HG03135 (cell line): ENCODE results near the gene ATP8B4.

Source experiments
- ATAC-seq: cut with Tn5 transposase; IDR thresholded peaks from one replicate; pipeline ENCODE4 v1.9.1; 2021; ENCODE audit warnings: mild to moderate bottlenecking, moderate library complexity; ENCODE audit not compliant: unreplicated experiment

Gene ATP8B4

DNA sequence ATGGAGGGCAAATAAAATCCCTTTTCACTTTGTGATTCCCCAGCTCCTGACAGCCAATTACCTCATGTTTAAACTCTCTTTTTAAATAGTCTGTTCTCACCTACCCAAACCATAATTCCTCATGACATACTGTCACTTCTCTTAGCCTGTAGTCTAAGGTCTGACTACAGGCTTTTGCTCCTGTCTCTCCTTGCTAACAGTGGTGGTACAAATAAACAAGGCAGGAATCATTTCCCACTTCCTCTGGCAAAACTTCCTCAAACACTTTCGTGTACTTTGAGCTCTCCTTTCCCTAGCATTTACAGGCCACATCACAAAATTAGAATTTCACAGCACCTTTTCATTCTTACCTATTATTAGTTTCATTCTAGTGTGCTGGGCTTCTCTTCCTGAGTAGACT is 51.8 kb downstream of the ATP8B4 start:
- ATAC-seq, result no peak

DNA sequence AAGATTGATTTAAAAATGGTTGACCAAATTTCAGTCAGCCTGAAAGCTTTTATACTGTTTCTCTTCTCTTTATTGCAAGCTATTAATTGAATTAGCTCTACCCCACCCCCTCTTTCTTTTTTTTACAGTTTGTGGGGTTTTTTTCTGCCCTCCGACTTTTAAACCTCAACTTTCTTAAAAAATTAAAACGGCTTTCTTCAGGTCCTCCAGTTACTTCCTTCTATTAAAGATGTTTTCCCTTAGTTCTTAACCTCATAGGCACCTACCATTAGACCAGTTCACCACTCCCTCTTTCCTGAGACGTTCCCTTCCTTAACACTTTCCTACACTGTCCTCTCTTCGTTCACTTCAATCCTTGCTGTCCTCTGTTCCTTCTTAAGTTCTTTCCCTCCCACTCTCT is 52.4 kb downstream of the ATP8B4 start:
- no peak for ATAC-seq

DNA sequence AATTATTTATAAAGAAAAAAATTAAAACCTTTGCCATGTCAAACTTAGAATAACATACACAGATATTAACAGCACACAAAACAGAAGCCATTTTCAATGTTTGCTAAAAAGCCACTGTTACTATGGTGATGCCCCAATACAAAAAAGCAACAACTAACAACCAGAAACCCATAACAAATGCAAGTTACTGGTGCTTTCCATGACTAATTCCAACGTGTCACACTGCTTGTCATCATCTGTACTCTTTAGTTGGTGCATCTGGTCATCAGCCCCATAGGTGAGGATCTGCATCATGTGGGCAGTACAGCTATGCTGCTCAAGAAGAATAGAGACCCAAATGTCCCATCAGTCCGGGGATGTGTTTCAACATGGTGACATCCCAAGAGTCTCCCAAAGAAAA is 52.8 kb downstream of the ATP8B4 start:
- ATAC-seq, result no peak

DNA sequence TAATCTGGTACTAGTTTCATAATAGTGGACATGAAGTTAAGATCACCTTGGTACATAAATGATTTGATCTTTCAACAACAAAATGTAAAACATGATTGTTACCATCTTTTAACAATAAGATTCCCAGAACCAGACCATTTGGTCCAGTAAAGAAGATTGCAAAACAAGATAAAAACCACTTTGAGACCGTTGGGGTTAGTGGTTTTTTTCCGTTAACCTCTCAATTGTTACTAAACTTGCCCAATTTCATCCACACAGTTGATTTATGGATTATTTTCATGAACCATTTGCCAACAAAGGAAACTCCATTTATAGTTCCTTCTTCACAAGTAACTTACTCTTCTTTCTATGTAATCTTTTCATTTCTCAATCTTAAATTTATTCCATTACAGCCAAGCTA is 53.8 kb downstream of the ATP8B4 start:
- no peak for ATAC-seq

DNA sequence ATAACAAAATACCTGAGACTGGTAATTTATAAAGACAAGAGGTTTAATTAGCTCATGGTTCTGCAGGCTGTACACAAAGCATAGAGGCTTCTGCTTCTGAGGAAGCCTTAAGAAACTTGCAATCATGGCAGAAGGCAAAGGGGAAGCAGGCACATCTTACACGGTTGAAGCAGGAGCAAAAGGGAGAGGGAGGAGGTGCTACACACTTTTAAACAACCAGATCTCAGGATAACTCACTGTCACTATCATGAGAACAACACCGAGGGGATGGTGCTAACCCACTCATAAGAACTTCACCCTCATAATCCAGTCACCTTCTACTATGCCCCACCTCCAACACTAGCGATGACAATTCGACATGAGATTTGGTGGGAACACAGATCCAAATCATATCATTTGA is 54.4 kb downstream of the ATP8B4 start:
- no peak for ATAC-seq

DNA sequence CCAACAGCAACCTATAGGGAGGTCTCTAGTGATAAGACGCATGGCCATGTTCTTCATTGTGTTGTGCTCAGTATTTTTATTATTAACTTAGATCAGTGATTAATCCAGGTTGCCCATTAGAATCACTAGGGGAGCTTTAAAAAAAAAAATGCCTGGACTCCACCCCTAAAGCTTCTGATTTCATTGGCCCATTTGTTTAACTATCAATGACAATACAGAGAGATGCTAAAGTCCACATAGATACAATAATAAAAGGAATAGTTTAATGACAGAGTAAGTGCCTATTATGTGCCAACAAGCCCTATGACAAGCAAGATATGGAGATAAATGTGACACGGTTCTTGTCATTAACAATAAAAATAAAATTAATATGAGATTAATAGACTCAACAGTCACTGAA is 55.8 kb downstream of the ATP8B4 start:
- ATAC-seq, result no peak

DNA sequence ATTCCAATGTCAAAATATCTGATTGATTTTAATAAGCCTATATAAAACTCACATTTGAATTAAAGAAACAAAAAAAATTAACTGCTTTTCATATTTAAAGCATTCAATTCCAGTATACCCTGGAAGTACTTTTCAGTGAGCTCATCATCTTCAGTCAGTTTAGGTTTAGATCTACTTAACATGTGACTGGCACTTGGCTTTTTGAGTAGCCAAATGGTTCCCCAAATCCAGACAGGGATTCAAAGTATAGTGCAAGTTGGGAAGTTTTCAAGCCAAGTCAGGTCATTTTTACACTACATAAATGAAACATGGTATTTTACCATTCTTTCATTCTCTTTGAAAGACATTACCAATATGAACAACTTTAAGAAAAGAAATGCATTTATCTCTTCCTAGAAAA is 57.5 kb downstream of the ATP8B4 start:
- ATAC-seq, result no peak

DNA sequence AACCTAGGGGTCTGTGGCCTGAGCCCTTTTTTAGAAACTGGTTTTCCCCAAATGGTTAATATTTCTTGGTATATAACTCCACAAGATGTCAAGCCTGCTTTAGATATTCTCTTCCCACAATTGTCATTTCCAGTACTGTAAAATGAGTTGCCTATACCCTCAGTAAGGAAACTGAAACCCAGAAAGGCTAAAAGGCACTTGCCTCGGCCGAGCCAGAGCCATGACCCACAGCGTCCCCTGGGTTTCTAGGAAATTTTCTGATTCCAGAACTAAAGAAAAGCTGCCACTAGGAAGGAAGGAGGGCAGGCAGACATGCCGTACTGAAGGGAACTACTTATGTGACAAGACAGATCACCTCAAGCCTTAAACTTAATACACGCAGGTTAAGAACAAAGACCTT is 59.1 kb downstream of the ATP8B4 start:
- ATAC-seq, result no peak

DNA sequence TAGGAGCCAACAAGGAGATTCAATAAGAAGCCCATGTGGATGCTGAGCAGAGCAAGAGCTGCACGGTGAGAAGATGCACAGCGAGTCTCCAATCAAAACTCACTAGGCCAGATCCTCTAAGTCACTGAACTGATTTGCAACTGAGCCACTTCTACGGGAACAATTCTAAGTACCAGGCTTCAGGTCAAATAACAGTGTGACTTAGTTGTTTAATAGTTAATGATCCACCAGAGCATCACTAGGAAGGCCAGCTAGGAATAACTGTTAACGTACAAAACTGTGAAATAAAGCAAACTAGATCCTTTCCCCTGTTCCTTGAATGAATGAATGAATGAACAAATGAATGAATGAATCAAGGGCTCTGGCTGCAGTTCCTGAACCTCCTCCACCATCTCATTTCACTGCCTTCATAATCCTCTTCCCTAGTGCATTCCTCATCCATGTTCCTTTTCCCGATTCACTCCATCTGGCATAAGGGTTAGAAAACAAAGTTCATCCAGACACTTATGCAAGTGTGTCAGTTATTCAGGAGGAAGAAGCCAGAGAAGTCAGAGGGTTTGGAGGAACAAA is 59.7 kb downstream of the ATP8B4 start:
- ATAC-seq, result no peak

DNA sequence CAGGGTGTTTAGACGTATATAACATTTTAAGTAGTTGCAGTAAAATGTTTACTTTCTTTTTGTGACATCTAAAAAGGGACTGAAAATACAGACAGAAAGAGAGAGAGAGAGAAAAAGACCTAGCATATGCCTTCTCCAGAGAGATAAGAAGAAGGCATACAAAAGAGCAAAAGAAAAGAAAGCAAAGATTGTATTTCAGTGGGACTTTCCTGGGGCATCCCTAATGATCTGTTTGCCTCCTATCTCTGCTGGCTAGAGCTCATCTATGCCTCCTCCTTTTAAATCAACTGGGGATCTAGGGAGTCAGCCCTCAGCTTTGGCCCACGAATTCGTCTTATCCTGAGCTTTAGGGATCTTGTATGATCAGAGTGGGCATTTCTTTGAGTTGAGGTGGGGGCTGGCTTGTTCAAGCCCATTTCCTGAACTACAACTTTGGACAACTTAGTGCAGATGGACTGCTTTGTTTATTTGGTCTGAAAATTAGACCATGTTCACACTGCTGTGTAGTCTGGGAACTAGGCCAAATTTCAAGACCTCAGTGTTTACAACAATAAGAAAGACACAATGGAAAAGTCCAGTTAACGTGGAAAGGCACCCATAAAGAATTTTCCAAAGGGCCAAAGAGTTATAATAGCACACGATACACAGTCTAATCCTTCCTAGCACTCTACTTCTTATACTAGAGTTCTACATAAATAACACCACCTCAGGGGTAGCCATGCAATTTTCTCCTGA is 61.0 kb downstream of the ATP8B4 start:
- ATAC-seq, result no peak

DNA sequence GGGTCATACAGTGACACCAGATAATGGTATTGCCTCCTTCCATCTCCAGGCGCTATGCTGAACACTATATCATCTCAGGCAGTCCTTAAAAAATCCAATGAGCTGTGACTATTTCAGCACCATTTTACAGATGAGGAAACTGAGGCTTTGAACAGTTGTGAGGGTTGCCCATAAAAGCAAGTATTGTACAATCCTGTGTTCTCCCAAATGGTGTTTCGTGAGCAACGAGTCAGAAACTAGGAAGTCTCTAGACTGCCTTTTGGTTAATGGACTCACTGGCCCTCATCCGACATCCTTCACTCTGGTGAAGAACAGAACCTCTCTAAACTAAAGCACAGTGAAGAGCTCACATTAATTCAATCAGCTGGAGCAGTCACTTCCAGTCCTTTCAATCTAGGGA is 61.8 kb downstream of the ATP8B4 start:
- no peak for ATAC-seq

DNA sequence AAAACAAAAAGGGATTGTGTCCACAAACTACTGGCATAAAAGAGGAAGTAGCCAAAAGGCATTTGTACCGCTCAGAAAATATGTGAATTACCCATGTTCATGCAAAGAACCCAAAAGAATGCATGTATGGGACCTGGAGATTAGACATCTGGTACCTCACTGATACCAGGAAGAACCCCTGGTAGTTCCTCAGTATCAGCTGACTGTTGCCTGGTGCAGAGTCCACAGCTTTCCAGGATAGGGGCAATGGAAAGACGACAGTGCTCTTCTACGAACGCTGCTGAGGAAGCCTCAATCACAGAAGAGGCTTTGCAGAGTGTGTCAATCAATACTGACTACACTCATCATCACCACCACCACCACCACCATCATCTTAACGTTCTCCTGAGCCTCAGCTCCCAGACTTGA is 63.3 kb downstream of the ATP8B4 start:
- no peak for ATAC-seq

DNA sequence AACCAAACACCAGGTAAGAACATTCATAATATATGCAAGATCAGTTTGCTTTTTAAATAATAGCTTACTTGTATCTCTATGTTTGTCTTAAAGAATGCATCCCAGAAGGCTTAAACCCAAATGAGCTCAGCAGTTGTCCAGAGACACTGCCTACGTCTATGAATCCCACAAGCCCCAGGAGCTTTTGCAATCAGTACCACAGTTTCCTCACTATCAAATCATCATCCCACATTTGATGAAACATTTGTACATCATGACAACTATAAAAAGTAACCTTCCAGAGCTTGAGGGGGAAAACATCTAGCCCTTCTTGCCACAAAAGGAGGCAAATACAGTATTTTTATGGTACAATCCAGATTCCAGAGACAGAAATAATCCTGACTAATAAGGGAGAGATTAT is 63.7 kb downstream of the ATP8B4 start:
- ATAC-seq, result no peak

DNA sequence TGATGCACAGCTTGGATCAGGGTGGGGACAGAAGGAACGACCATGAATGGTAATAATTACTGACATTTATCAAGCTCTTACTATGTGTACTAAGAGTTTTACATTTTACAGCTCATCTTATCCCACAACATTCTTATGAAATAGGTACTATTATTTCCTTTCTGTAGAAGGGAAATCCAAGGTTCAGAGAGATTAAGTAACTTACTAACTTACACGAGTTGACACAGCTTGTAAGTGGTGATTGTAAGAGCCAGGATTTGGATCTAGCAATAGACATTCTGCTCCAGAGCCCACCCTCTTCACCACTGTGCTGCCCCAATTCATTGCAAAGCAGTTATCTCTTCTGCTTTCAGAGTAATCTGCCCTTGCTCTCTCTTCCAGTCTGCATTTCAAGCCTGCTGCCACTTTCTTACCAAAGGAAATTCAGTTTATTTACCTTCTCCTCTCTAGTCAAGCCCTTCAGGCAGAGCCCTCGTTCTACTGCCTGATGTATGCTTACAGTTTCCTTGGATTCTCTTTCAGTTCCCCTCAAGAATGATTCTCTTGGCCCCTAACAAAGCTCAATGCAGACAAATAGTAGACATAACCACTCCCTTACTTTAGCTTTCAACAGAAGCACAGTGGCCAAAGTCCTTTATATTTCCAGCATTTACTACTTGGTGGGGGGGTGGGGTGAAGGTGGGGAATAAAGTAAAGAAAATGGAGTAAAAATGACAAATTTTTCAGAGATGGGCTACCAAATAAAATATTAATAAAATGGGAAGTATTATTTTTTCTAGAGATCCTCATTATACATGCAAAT is 65.8 kb downstream of the ATP8B4 start:
- no peak for ATAC-seq

DNA sequence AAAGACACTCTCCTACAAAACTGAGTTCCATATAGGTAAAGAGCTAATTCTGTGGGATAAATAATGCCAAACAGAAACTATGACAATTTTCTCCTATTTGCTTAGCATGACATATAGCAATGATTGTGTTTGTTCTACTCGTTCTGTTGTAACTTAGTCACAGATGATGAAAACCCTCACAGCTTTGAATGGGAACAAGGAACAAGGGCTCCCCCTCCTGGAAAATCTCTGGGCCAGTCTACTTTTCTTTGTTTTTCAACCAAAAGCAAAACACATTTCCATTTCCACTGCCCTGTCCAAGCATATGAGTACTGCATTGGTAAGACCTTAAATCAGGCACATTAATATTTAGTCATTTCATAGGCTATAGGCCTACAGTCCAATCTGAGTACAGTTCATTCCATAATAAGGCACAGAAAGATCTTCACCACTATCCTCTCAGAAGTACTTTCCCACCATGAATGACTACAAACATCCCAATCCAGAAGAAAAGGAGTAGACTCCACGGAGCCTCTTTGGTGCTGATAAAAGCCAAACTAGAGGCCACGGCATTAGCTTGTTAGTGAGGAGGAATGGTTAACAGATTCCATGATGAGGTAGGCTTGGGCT is 67.1 kb downstream of the ATP8B4 start:
- ATAC-seq, result no peak

DNA sequence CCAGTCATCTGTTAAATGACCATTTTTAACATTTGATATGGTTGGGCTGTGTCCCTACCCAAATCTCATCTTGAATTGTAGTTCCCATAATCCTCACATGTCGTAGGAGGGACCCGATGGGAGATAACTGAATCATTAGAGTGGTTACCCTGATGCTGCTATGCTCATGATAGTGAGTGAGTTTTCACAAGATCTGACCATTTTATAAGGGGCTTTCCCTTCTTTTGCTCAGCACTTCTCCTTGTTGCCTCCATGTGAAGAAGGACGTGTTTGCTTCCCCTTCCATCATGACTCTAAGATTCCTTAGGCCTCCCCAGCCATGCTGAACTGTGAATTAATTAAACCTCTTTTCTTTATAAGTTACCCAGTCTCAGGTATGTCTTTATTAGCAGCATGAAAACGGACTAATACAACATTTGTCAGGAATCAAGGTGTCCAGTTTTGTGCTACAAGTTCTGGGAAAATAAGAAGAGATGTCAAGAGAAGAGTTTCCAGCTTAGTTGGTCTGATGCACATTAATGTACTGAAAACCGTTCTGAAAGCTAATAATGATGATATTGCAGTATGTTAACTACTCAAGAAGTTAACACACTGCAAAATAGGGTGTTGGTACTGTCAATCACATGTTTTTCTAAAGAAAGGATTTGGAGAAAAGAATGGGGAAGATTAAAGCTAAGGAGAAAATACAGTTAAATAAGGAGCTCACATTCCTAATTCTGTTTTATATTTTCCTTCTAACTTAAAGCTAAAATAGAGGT is 67.9 kb downstream of the ATP8B4 start:
- no peak for ATAC-seq

DNA sequence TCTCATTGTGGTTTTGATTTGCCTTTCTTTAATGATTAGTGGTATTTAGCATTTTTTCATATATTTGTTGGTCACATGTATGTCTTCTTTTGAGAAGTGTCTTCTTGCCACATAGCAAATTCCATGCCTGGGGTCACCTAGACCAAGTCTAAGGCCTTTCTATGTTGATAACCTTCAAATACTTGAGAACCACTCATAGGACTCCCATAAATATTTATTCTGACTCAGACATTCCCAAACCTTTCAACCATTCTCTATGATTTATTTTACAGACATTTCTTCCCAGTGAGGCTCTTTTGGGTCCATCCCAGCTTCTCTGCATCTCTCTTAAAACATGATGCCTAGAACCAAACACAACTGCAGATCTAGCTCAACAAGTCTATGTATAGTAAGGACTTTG is 69.2 kb downstream of the ATP8B4 start:
- no peak for ATAC-seq

DNA sequence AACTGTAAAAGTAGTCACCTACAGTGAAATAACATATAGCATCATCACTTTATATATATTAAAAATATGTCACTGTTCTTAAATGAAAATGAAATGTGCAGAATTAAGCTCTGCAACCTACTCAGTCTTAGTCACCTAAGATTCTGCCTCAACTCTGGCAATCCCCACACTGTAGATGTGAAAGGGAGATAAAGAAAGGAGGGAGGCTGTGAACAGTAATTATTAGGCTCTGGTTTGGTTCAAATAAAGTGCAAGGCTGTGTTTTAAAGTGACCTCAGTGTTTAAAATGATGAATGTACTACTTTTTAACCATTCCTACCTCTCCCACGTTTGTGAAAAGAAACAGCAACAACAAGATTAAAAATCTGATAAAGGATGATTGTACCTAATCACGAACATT is 72.2 kb downstream of the ATP8B4 start:
- ATAC-seq, result no peak

DNA sequence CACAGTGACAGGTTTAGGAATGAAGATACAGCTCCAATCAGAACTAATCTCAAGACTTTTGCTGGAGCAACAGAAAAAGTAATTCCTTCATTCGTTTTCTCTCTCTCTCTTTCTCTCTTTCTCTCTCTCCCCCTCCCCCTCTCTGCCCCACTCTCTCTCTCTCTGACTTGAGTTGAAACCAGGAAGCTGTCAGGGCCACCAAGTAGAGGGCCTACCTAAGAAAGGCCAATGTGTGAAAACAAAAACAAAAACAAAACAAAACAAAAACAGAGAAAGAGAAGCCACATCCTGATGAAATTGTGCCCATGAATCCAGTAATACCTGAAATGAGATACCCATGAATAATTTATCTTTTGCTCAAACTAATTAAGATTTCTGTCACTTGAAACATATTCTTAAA is 72.9 kb downstream of the ATP8B4 start:
- no peak for ATAC-seq

DNA sequence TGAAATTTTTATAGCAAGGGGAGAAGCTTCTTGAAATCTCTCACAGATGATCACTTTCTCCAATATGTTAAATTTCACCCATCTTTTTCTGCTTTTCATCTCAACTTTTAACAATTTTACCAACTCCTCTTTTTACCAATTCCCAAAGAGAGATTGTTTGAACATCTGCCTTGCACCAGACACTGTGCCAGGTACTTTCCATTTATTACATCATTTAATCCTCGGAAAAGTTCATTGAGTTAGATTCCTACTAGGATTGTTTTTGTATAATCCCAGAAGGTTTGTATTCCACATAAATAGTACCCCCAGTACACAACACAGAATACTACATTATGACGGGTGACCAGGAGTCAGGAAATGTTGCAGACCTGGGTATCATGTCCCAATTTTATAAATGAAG is 74.1 kb downstream of the ATP8B4 start:
- ATAC-seq, result no peak

DNA sequence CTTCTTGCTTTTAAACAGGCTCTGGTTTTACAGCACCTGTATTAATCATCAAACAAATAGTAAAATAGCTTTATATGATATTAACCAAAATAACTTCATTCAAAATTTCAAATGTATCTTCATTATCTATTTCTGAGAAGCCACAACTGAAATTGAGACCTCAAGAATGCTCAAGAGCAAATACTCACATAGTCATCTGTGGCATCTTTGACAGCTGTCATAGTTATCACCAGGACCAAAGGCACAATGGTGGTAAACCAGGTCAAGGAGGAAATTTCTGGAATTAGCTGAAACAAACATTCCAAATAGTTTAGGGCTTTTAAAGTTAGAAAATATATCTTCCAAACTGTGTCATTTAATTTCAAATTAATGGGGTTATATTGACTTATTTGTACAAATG is 74.6 kb downstream of the ATP8B4 start:
- no peak for ATAC-seq
